ENCODE data around the gene EFNA5. TPM values are rescaled to one million over a fixed set of nuclear protein-coding genes. Genes with fewer than 3 reads are reported as not detected.
"Not testable (repeated sequence)": the region's sequence is repeated elsewhere in the genome, so short reads cannot be mapped to it uniquely, and the experiment has no call there.

EFNA5 gene
- total RNA-seq, 1 experiment from 2014 or later = 19.7 TPM

GRCh38 chr5:107369622-107370021, 301.1 kb downstream of the EFNA5 start:
- no peak for DNase-seq (ENCODE audit: low spot score)

GRCh38 chr5:107368615-107369014, 302.1 kb downstream of the EFNA5 start:
- DNase-seq (ENCODE audit: low spot score) = no peak

GRCh38 chr5:107367939-107368338, 302.8 kb downstream of the EFNA5 start:
- no peak for DNase-seq (ENCODE audit: low spot score)

GRCh38 chr5:107367480-107367879, 303.3 kb downstream of the EFNA5 start:
- no peak for DNase-seq (ENCODE audit: low spot score)

GRCh38 chr5:107365320-107366109, 305.2 kb downstream of the EFNA5 start:
- no peak for DNase-seq (ENCODE audit: low spot score)

GRCh38 chr5:107364443-107365319, 306.1 kb downstream of the EFNA5 start:
- DNase-seq (ENCODE audit: low spot score) = no peak

DNA sequence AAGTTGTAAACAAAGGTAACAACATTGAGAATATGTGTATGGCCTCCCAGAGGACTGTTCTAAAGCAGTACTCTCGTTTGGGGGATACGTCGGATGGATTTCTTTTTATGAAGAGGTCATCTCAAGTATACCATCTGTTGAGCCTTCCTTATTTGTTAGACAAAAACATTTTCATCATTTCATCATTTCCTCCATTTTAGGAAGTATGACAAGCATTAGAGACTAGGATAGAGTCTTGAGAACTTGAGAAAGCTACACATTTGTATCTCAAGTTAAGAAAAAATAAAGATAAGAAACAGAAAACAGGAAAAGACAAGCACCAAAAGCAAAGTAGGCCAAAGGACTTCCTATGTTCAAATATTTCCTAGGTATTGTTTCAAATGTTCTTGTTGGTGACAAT, 307.0 kb downstream of the EFNA5 start:
- DNase-seq (ENCODE audit: low spot score) = no peak

- DNase-seq (ENCODE audit: low spot score) = peak; percentile 12
Observed at GRCh38 chr5:107361945-107362344, 308.8 kb downstream of the EFNA5 start.

GRCh38 chr5:107359916-107360234, 310.9 kb downstream of the EFNA5 start:
- DNase-seq (ENCODE audit: low spot score) = no peak

DNA sequence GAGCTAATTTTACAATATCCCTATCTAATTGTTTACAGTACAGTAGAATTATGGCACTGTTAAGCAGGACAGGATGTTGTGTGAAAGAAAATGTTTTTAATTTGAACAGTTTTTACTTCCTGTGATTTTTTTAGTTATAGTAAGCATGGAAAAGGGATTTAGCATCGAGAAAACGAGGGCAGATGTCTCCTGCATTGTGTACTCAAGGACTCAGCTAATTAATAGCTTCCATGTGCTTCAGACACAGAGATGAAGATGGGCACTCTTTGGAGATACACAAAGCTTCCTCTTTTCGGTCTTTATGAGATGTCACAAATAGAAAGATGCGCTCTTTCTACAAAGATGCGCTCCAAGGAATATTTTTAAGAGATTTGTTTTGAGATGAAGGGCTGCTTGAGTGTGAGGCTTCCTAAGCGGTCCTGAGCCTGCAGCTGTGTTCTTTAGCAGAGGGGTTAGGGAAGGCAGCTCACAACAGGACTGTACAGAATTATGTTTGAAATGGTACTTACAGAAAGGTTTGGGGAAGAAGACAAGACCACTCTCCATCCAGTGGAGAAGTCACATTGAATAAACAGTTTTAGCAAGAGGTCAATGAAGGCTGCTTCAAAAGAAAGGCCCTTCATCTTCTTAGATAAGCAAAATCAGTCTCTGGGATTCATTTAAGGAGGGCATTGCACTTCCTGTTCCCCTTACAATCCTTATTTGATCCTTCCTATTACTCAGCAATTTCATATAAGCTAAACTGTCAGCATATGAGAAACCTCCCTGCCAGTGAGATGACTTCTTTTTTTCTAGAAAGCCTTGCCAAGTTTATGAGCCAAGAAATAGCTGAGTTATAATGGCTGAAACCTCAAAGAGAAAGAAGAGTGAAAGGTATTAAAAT, 311.5 kb downstream of the EFNA5 start:
- peak; percentile 72 for DNase-seq (ENCODE audit: low spot score)

GRCh38 chr5:107356891-107357290, 313.8 kb downstream of the EFNA5 start:
- no peak for DNase-seq (ENCODE audit: low spot score)

DNA sequence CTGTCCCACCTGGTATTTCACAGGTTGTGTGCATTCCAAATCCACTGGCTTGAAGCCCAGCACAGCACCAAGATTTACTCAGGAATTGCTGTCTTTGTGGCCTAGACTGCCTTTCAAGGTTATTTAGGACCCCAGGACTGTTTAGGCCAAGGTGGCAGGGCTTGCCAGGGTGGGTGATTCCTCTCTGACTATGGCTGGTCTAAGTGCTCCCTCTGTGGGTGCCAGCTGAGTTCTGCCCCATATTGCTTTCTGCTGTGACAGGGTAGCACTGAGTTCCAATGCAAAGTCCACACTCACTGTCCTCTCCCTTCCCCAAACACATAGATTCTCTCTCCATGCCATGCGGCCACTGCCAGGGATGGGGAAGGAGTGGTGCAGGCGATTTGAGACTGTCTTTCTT, 318.2 kb downstream of the EFNA5 start:
- DNase-seq (ENCODE audit: low spot score) = no peak

DNA sequence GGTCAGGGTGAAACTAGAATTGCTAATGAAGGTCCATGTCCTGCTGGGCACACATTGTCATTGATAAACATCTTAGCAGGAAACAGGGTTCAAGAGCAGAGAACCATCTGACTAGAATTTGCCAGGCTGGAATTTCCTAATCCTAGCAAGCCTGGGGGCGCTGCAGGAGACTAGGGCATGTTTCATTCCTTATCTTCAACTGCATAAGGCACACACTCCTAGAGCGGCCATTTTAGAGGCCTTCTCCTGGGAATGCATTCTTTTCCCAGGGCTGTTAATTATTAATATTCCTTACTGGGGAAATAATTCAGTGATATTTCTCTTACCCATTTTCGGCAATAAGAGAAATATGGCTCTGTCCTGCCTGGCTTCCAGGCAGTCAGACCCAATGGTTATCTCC, 324.2 kb downstream of the EFNA5 start:
- not testable (repeated sequence) for DNase-seq (ENCODE audit: low spot score)

DNA sequence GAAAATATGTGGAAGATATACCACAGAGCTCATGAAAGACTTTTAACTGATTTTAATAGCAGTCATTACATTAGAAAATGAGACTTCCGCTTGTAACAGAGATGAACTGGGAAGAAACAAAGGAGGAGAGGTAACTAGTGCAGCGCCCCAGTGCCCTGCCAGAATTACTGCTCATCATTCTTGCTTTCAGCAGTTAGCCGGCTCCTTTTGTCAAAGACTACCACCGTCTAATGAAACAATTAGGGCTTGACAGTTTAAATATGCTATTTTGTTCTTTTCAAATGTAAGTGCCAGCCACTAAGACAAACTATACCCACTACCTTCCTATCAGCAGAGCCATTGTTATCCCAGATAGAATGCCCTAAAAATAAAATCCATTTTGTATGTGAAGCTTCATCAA, 328.4 kb downstream of the EFNA5 start:
- no peak for DNase-seq (ENCODE audit: low spot score)

GRCh38 chr5:107341376-107342084, 329.2 kb downstream of the EFNA5 start:
- no peak for DNase-seq (ENCODE audit: low spot score)

GRCh38 chr5:107340631-107341030, 330.1 kb downstream of the EFNA5 start:
- no peak for DNase-seq (ENCODE audit: low spot score)

DNA sequence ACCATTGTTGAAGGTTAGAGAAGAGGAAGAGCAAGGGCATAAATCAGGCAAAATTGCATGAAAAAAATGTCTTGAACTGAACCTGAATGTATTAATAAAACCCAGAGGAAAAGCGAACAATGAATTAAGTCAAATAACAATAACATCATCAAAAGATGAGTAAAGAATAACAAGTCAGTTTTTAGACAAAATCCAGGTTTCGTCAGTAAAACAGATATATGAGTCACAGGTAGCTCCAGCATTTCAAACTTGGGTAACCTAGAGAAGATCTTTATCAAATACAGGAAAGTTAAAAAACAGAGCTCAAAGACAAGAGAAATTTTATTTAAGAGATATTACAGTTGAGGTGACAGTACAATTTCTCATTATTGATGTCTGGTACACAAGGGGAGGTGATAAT, 332.4 kb downstream of the EFNA5 start:
- no peak for DNase-seq (ENCODE audit: low spot score)

- DNase-seq (ENCODE audit: low spot score) = no peak
Observed at GRCh38 chr5:107337281-107337680, 333.5 kb downstream of the EFNA5 start.

GRCh38 chr5:107331882-107332281, 338.9 kb downstream of the EFNA5 start:
- no peak for DNase-seq (ENCODE audit: low spot score)

DNA sequence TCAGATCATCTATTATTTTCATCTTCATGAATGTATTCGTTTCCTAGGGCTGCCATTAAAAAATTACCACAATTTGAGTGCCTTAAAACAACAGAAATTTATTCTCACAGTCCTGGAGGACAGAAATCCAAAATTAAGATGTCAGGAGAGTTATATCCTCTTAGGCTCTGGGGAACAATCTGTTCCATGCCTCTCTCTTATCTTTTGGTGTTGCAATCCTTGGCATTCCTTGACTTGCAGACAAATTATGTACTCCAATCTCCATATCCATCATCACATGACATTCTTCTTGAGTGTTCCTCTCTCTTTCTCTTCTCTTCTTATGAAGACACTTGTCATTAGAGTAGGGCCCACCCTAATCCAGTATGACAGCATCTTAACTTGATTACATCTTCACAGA, 339.4 kb downstream of the EFNA5 start:
- no peak for DNase-seq (ENCODE audit: low spot score)

- DNase-seq (ENCODE audit: low spot score) = no peak
Observed at GRCh38 chr5:107330903-107331302, 339.8 kb downstream of the EFNA5 start.

Data from H4 (cell line).